Stomach (tissue), 4 donors: ENCODE data around the gene CCDC88C.

Experiments used
- CTCF ChIP-seq, 7 experiments: fragments of 450-650 bp in 4 of 7; fragments of 200-600 bp in 3 of 7; sonication (generic) in 3 of 7; IDR thresholded peaks; one replicate each; pipeline ENCODE4 v1.5.1; 2016 to 2019; ENCODE audit warnings: antibody characterized with exemption in 7 of 7, control low read depth in 2 of 7, mild to moderate bottlenecking in 1 of 7
- EP300 ChIP-seq: sonication (generic); formaldehyde crosslinking; IDR thresholded peaks from one replicate; pipeline ENCODE4 v1.6.1; 2017; ENCODE audit warnings: antibody characterized with exemption
- POLR2A ChIP-seq, 4 donors: fragments of 450-650 bp; IDR thresholded peaks; one replicate each; pipeline ENCODE4 v1.6.1; 2016; ENCODE audit warnings: antibody characterized with exemption in 4 of 4, control low read depth in 2 of 4, mild to moderate bottlenecking in 1 of 4, moderate library complexity in 1 of 4
- POLR2AphosphoS5 ChIP-seq, 3 donors: sonication (generic); formaldehyde crosslinking; IDR thresholded peaks; one replicate each; pipeline ENCODE4 v1.6.1; 2016; ENCODE audit warnings: antibody characterized with exemption in 3 of 3

GRCh38 chr14:91395466-91395865 is 22.2 kb downstream of the CCDC88C start:
- TF ChIP-seq EP300 (no peak), POLR2AphosphoS5 (IDR thresholded peaks at IDR 0.05) (no peak), CTCF (IDR thresholded peaks at IDR 0.05) (no peak), POLR2A (IDR thresholded peaks at IDR 0.05) (no peak)
